ENCODE results near the gene PWP2. TPM values are rescaled to one million over a fixed set of nuclear protein-coding genes. Genes with fewer than 3 reads are reported as not detected.
A peak's percentile ranks its signal among the peaks of the same experiment; 100 is the strongest.

Gene PWP2
- total and polyA plus RNA-seq, 4 donors, result 3.8 to 18.2 (median 9.5) TPM; not detected in 1

DNA sequence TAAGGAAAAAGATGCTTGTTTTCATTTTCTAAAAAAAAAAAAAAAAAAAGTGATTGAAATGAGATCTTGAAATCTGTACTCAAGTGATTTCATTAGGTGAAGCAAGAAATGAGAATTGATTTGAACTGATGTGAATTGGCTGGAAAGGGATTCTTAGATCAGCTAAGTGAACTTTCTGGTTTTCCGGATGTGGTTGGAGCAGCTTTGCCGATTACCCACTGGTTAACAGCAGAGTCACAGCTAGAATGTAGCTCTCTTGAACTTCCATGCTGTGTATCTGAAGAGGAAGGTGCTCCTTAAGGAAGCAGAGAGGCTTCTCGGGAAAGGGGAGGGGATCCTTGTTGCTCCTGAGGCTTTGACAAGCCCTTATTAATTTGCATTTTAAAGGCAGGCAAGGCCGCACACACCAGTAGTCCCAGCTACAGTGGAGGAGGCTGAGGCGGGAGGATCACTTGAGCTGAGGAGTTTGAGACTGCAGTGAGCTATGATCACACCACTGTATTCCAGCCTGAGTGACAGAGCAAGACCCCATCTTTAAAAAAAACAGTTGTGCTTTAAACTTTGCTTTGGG, 28.7 kb upstream of the PWP2 start:
- H3K36me3 ChIP-seq (ENCODE audit: control insufficient read depth in 1 of 2, insufficient read depth in 2 of 2, low read length in 1 of 2), result peaks cover 4 to 5% of the 10 kb centered on the region in 2 donors
- ATAC-seq (ENCODE audit: low FRiP score), result no peak
- no peaks in the 10 kb centered on the region for H3K4me1 ChIP-seq (ENCODE audit: control insufficient read depth in 1 of 2, insufficient read depth in 2 of 2, low read length in 2 of 2)
- intact Hi-C loops (cut with DNase I), result no loop called here
- H3K4me3 ChIP-seq (ENCODE audit: low read length in 2 of 2), result no peak overlapping the region
- no peak overlapping the region for H3K27ac ChIP-seq (ENCODE audit: low read depth in 1 of 2, low read length in 2 of 2)
- DNase-seq, result no peak
- WGBS, 2 donors, result 85 to 90% methylated on average over 5 of the region's 5 CpGs
- no peaks in the 10 kb centered on the region for H3K9me3 ChIP-seq (ENCODE audit: control insufficient read depth, low read length)
- no peaks in the 10 kb centered on the region for H3K27me3 ChIP-seq (ENCODE audit: control insufficient read depth in 1 of 2, insufficient read depth in 2 of 2, low read length in 1 of 2)

DNA sequence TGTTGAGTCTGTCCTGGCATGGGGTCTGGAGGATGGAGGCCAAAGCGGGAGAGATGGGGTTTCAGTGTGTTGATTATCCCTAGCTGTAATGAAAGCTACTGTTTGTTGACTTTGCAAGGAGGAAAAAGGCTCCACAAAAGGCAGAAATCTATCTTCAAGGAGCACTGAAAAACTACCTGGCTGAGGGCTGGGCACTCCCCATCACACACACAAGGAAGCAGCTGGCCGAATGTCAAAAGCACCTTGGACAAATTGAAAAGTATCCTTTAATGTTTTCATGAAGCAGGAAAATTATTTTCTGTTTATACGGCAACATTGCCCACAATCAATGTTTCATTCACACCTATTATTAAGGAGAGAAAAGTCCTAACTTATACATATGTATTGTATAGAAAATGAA, 27.8 kb upstream of the PWP2 start:
- intact Hi-C loops (cut with DNase I), result no loop called here
- no peaks in the 10 kb centered on the region for H3K4me1 ChIP-seq (ENCODE audit: control insufficient read depth in 1 of 2, insufficient read depth in 2 of 2, low read length in 2 of 2)
- no peak overlapping the region for H3K27ac ChIP-seq (ENCODE audit: low read depth in 1 of 2, low read length in 2 of 2)
- peaks cover 4 to 5% of the 10 kb centered on the region in 2 donors for H3K36me3 ChIP-seq (ENCODE audit: control insufficient read depth in 1 of 2, insufficient read depth in 2 of 2, low read length in 1 of 2)
- H3K4me3 ChIP-seq (ENCODE audit: low read length in 2 of 2), result no peak overlapping the region
- WGBS, 2 donors, result 96% methylated on average over 3 of the region's 3 CpGs
- no peak for DNase-seq
- H3K9me3 ChIP-seq (ENCODE audit: control insufficient read depth, low read length), result no peaks in the 10 kb centered on the region
- H3K27me3 ChIP-seq (ENCODE audit: control insufficient read depth in 1 of 2, insufficient read depth in 2 of 2, low read length in 1 of 2), result no peaks in the 10 kb centered on the region
- ATAC-seq (ENCODE audit: low FRiP score), result no peak

- WGBS, 2 donors, result 89% methylated on average over 7 of the region's 7 CpGs
- H3K27ac ChIP-seq (ENCODE audit: low read depth in 1 of 2, low read length in 2 of 2), result no peak overlapping the region
- no peaks in the 10 kb centered on the region for H3K9me3 ChIP-seq (ENCODE audit: control insufficient read depth, low read length)
- intact Hi-C loops (cut with DNase I), result no loop called here
- DNase-seq, result no peak
- H3K36me3 ChIP-seq (ENCODE audit: control insufficient read depth in 1 of 2, insufficient read depth in 2 of 2, low read length in 1 of 2), result peaks cover 4 to 5% of the 10 kb centered on the region in 2 donors
- H3K27me3 ChIP-seq (ENCODE audit: control insufficient read depth in 1 of 2, insufficient read depth in 2 of 2, low read length in 1 of 2), result no peaks in the 10 kb centered on the region
- no peaks in the 10 kb centered on the region for H3K4me1 ChIP-seq (ENCODE audit: control insufficient read depth in 1 of 2, insufficient read depth in 2 of 2, low read length in 2 of 2)
- no peak for ATAC-seq (ENCODE audit: low FRiP score)
- no peak overlapping the region for H3K4me3 ChIP-seq (ENCODE audit: low read length in 2 of 2)
Measured at GRCh38 chr21:44079846-44080245, 27.4 kb upstream of the PWP2 start.

DNA sequence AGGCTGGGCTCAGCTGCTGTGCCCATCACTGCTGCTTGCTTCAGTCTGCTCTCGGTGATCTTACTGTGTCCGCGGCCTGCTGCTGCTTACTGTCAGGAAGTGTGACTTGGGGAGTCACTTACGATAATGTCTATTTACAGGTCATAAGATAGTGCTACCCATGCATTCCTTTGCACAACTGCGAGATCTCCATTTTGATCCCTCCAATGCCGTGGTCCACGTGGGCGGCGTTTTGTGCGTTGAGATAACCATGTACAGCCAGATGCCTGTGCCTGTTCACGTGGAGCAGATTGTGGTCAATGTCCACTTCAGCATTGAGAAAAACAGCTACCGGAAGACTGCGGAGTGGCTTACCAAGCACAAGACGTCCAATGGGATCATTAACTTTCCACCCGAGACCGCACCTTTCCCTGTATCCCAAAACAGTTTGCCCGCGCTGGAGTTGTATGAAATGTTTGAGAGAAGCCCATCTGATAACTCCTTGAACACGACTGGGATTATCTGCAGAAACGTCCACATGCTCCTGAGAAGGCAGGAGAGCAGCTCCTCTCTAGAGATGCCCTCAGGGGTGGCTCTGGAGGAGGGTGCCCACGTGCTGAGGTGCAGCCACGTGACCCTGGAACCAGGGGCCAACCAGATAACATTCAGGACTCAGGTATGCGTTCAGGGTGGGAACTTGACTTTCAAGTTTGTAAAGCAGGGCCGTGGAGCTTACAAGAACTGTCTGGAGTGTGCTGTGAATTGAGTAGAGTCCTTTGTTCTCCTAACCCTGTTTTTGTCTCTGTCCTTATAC, 24.4 kb upstream of the PWP2 start:
- Histone ChIP-seq H3K4me3 (ENCODE audit: low read length in 2 of 2) (no peak overlapping the region), H3K36me3 (ENCODE audit: control insufficient read depth in 1 of 2, insufficient read depth in 2 of 2, low read length in 1 of 2) (peaks cover 5 to 6% of the 10 kb centered on the region in 2 donors), H3K9me3 (ENCODE audit: control insufficient read depth, low read length) (no peaks in the 10 kb centered on the region), H3K27ac (ENCODE audit: low read depth in 1 of 2, low read length in 2 of 2) (no peak overlapping the region), H3K4me1 (ENCODE audit: control insufficient read depth in 1 of 2, insufficient read depth in 2 of 2, low read length in 2 of 2) (no peaks in the 10 kb centered on the region), H3K27me3 (ENCODE audit: control insufficient read depth in 1 of 2, insufficient read depth in 2 of 2, low read length in 1 of 2) (no peaks in the 10 kb centered on the region)
- ATAC-seq (ENCODE audit: low FRiP score) (no peak), DNase-seq (no peak)
- intact Hi-C loops (cut with DNase I), result no loop called here
- whole genome bisulfite sequencing, 2 donors, result 85 to 86% methylated on average over 24 of the region's 24 CpGs

DNA sequence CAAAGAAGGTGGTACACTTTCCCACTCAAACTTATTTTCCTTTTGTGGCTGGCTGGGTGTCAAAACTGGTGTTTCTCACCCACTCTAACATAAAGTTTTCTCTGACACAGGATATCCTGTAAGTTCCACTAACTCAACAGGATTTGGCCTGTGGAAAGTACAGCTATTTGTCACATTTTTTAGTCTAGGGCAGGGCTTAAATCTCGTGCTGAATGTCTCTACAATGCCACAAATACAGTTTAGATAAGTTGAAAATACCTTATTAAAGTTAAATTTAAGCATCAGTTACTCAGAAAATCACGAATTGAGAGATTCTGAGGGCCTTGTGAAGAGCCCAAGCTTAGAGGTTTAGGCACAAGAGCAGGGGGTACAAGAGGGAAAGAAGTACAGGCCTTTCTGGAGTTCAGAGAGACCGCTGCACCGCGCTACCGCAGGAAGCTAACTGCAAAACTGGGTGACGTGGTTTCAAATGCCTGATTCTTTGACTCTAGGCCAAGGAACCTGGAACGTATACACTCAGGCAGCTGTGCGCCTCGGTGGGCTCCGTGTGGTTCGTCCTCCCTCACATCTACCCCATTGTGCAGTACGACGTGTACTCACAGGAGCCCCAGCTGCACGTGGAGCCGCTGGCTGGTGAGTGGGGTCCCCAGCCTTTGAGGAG, 23.4 kb upstream of the PWP2 start:
- 57 to 64% methylated on average over 16 of the region's 16 CpGs for WGBS, 2 donors
- Histone ChIP-seq H3K36me3 (ENCODE audit: control insufficient read depth in 1 of 2, insufficient read depth in 2 of 2, low read length in 1 of 2) (peaks cover 3 to 9% of the 10 kb centered on the region in 2 donors), H3K4me3 (ENCODE audit: low read length in 2 of 2) (no peak overlapping the region), H3K27ac (ENCODE audit: low read depth in 1 of 2, low read length in 2 of 2) (no peak overlapping the region), H3K27me3 (ENCODE audit: control insufficient read depth in 1 of 2, insufficient read depth in 2 of 2, low read length in 1 of 2) (no peaks in the 10 kb centered on the region), H3K4me1 (ENCODE audit: control insufficient read depth in 1 of 2, insufficient read depth in 2 of 2, low read length in 2 of 2) (no peaks in the 10 kb centered on the region), H3K9me3 (ENCODE audit: control insufficient read depth, low read length) (no peaks in the 10 kb centered on the region)
- ATAC-seq (ENCODE audit: low FRiP score) (no peak), DNase-seq (no peak)
- intact Hi-C loops (cut with DNase I), result no loop called here

DNA sequence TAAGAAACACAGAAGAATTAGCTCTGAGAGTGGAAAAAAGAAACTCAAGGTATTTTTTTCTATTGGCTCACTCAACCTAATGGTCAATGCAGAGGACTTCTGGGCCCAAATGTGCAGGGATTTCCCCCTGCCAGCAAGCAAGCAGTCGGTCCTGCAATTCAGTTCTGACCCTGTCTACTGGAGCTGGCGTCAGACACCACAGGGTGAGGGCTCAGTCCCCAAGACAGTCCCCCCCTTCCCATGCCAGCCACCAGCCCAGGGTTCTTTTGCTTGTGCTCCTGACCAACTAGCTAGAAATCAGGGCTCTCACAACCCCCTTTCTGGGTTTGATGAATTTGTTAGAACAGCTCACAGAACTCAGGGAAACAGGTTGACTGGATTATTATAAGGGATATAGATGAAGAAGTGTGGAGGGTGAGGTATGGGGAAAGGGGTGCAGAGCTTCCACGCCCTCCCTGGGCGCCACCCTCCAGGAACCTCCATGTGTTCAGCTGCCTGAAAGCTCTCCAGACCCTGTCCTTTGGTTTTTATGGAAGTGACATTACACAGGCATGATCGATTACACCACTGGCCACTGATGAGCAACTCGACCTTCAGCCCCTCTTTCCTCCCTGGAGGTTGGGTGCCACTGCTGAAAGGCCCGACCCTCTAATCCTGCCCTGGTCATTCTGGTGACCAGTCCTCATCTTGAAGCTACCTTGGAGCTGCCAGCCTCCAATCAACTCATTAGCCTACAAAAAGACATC, 22.5 kb upstream of the PWP2 start:
- no peak overlapping the region for H3K4me3 ChIP-seq (ENCODE audit: low read length in 2 of 2)
- no peaks in the 10 kb centered on the region for H3K9me3 ChIP-seq (ENCODE audit: control insufficient read depth, low read length)
- ATAC-seq (ENCODE audit: low FRiP score) (no peak), DNase-seq (no peak)
- no peaks in the 10 kb centered on the region for H3K4me1 ChIP-seq (ENCODE audit: control insufficient read depth in 1 of 2, insufficient read depth in 2 of 2, low read length in 2 of 2)
- intact Hi-C loops (cut with DNase I), result no loop called here
- H3K27ac ChIP-seq (ENCODE audit: low read depth in 1 of 2, low read length in 2 of 2), result no peak overlapping the region
- H3K27me3 ChIP-seq (ENCODE audit: control insufficient read depth in 1 of 2, insufficient read depth in 2 of 2, low read length in 1 of 2), result no peaks in the 10 kb centered on the region
- WGBS, 2 donors, result 85 to 87% methylated on average over 7 of the region's 7 CpGs
- peaks cover 0 to 10% of the 10 kb centered on the region in 2 donors for H3K36me3 ChIP-seq (ENCODE audit: control insufficient read depth in 1 of 2, insufficient read depth in 2 of 2, low read length in 1 of 2)

DNA sequence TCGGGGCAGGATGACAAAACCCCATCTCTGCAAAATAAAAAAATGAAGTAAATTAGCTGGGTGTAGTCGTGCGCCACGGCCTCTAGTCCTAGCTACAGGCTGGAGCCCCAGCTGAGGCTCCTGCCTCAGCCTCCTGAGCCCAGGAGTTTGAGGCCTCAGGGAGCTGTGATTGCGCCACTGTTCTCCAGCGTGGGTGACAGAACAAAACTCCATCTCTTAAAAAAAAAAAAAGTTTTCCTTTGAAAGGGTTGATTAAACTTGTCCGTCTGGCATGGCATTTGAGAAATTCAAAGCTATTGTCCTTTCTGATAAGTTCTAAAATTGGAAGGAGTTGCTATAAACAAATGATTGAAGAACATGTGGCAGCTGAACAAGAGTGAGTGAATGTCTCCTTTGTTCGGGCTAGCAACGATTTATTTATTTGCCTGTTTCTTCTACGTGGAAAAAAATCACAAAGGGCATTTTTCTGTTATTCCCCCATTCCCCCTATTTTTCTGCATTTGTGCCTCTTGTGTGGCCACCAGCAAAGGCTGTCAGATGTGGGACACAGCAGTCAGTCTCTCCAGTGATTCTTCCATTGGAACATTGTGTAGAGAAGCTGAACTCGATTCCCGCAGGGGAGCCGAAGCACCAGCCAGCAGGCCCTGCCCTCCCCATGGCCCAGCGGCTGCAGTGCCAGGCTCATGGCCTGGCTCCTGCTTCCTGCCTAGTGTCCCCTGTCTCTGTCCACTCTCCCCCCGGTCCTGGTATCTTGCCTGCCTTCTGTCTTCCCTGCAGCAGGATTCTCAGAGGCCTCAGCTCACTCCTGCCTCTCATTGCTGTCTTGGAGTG, 21.5 kb upstream of the PWP2 start:
- H3K36me3 ChIP-seq (ENCODE audit: control insufficient read depth in 1 of 2, insufficient read depth in 2 of 2, low read length in 1 of 2), result peaks cover 5 to 8% of the 10 kb centered on the region in 2 donors

More for the DNA sequence above, 21.5 kb upstream of the PWP2 start:
- ATAC-seq (ENCODE audit: low FRiP score), result no peak
- no peaks in the 10 kb centered on the region for H3K4me1 ChIP-seq (ENCODE audit: control insufficient read depth in 1 of 2, insufficient read depth in 2 of 2, low read length in 2 of 2)
- H3K27ac ChIP-seq (ENCODE audit: low read depth in 1 of 2, low read length in 2 of 2), result no peak overlapping the region
- peak in 1 of 2 donors; percentile 33 for DNase-seq
- WGBS, 2 donors, result 76% methylated on average over 15 of the region's 15 CpGs
- no peaks in the 10 kb centered on the region for H3K27me3 ChIP-seq (ENCODE audit: control insufficient read depth in 1 of 2, insufficient read depth in 2 of 2, low read length in 1 of 2)
- no peak overlapping the region for H3K4me3 ChIP-seq (ENCODE audit: low read length in 2 of 2)
- intact Hi-C loops (cut with DNase I), result no loop called here
- H3K9me3 ChIP-seq (ENCODE audit: control insufficient read depth, low read length), result no peaks in the 10 kb centered on the region
